BE2C (cell line): ENCODE results near the gene KCTD3.

Experiments
- DNase-seq: peaks from one replicate; pipeline ENCODE4 v3.0.0-alpha.2; 2020
- H3K27me3 ChIP-seq: fragments of 250-450 bp; sonication (Bioruptor Pico); 2 replicates; pipeline ENCODE4 v1.5.1; 2020; ENCODE audit warnings: mild to moderate bottlenecking
- H3K36me3 ChIP-seq: fragments of 250-450 bp; sonication (Bioruptor Pico); 2 replicates; pipeline ENCODE4 v1.5.1; 2020; ENCODE audit warnings: mild to moderate bottlenecking
- H3K4me1 ChIP-seq: fragments of 250-450 bp; sonication (Bioruptor Pico); 2 replicates; pipeline ENCODE4 v1.5.1; 2020
- H3K4me3 ChIP-seq: 2 replicates; pipeline ENCODE4 v1.5.1; 2011; ENCODE audit warnings: low read depth, low read length
- H3K9me3 ChIP-seq: fragments of 250-450 bp; sonication (Bioruptor Pico); 2 replicates; pipeline ENCODE4 v1.5.1; 2020
- TF ChIP-seq, protein P1 (sequence below): IDR thresholded peaks from 2 replicates; pipeline ENCODE4 v1.5.1; 2012; ENCODE audit warnings: mild to moderate bottlenecking, low read depth, low read length

KCTD3 gene

DNA sequence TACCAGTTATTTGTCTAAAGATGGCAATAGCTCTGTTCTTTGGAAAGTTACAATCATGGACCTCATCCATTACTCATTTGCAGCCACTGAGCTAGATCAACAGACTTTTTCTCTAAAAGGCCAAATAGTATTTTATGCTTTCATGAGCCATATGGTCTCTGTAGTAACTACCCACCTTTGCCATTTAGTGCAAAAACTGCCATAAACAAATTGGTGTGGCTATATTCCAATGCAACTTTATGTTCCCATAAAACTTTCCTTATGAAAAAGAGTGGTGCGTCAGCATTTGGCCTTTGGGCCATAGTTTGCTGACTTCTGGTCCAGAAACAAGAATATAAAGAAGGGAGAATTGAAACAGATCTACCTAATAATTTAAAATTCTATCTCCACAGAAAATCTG is 20.1 kb upstream of the KCTD3 start:
- Histone ChIP-seq H3K4me1 (peaks cover 7% of the 10 kb centered on the region), H3K27me3 (no peaks in the 10 kb centered on the region), H3K36me3 (no peaks in the 10 kb centered on the region), H3K4me3 (no peak overlapping the region), H3K9me3 (no peaks in the 10 kb centered on the region)
- TF ChIP-seq, protein P1, sequence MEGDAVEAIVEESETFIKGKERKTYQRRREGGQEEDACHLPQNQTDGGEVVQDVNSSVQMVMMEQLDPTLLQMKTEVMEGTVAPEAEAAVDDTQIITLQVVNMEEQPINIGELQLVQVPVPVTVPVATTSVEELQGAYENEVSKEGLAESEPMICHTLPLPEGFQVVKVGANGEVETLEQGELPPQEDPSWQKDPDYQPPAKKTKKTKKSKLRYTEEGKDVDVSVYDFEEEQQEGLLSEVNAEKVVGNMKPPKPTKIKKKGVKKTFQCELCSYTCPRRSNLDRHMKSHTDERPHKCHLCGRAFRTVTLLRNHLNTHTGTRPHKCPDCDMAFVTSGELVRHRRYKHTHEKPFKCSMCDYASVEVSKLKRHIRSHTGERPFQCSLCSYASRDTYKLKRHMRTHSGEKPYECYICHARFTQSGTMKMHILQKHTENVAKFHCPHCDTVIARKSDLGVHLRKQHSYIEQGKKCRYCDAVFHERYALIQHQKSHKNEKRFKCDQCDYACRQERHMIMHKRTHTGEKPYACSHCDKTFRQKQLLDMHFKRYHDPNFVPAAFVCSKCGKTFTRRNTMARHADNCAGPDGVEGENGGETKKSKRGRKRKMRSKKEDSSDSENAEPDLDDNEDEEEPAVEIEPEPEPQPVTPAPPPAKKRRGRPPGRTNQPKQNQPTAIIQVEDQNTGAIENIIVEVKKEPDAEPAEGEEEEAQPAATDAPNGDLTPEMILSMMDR, result no peak
- no peak for DNase-seq

DNA sequence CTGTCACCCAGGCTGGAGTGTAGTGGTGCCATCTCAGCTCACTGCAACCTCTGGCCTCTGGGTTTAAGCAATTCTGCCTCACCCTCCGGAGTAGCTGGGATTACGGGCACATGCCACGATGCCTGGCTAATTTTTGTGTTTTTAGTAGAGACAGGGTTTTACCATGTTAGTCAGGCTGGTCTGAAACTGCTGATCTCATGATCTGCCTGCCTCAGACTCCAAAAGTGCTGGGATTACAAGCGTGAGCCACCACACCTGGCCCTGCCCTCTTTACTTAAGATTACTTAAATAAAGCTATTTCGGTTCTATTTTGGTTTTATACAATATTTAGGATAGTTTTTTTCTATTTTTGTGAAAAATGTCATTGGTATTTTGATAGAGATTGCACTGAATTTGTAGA is 15.3 kb upstream of the KCTD3 start:
- Histone ChIP-seq H3K36me3 (no peaks in the 10 kb centered on the region), H3K9me3 (no peaks in the 10 kb centered on the region)

DNA sequence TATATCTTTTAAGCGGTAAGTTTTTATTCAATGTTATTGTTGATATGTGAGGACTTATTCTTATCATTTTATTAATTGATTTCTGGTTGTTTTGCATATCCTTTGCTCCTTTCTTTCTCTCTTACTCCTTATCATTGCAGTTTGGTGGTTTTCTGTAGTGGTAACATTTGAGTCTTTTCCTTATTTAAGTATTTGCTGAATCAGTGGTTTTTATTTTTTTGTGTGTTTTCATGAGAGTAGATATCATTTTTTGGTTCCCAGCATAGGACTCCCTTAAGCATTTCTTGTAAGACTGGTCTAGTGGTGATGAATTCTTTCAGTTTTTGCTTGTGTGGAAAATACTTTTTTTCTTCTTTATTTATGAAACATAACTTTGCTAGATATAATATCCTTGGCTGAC is 12.2 kb upstream of the KCTD3 start:
- no peak for DNase-seq
- TF ChIP-seq, protein P1, result no peak
- Histone ChIP-seq H3K9me3 (no peaks in the 10 kb centered on the region), H3K36me3 (no peaks in the 10 kb centered on the region), H3K4me3 (no peak overlapping the region), H3K4me1 (no peaks in the 10 kb centered on the region), H3K27me3 (no peaks in the 10 kb centered on the region)

More for the DNA sequence above, 15.3 kb upstream of the KCTD3 start:
- TF ChIP-seq, protein P1, result no peak
- Histone ChIP-seq H3K27me3 (no peaks in the 10 kb centered on the region), H3K4me1 (no peaks in the 10 kb centered on the region), H3K4me3 (no peak overlapping the region)
- no peak for DNase-seq

DNA sequence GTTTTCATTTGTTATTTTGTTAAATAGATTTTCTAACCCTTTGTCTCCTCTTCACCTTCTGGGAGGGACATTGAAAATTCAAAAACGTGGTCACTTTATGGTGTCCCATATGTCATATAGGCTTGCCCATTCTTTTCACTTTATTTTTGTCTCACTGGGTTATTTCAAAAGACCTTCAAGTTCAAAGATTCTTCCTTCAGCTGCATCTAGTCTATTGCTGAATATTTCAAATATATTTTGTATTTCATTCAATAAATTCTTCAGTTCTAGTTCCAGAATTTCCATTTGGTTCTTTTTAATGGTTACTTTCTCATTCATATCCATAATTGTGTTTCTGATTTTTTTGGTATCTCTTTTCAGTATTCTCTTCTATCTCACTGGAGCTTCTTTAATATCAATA is 11.6 kb upstream of the KCTD3 start:
- DNase-seq, result no peak
- H3K4me1 ChIP-seq, result no peaks in the 10 kb centered on the region
- no peaks in the 10 kb centered on the region for H3K36me3 ChIP-seq
- H3K4me3 ChIP-seq, result no peak overlapping the region
- TF ChIP-seq, protein P1, result no peak
- H3K27me3 ChIP-seq, result no peaks in the 10 kb centered on the region
- no peaks in the 10 kb centered on the region for H3K9me3 ChIP-seq

DNA sequence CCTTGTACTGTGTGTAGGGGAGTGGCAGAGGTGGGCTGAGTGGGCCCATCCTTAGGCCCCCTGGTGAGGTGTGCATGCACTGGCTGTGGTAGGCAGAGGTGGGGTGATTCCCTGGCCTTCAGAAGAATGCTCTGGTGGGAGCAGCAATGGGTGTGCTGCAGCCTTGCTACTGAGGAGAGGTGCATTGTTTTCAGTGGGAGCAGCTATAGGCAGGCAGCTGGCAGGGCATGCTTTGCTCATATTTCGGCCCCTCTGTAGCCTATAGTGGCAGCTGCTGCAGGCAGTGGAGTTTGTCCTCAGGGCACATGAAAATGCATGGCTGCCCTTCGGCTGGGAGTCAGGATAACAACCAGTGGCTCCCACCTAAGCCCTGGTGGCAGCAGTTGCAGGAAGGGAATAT is 10.1 kb upstream of the KCTD3 start:
- peak; percentile 5 for DNase-seq
- Histone ChIP-seq H3K27me3 (no peaks in the 10 kb centered on the region), H3K4me3 (no peak overlapping the region), H3K4me1 (no peaks in the 10 kb centered on the region), H3K9me3 (no peaks in the 10 kb centered on the region), H3K36me3 (no peaks in the 10 kb centered on the region)
- TF ChIP-seq, protein P1, result no peak

DNA sequence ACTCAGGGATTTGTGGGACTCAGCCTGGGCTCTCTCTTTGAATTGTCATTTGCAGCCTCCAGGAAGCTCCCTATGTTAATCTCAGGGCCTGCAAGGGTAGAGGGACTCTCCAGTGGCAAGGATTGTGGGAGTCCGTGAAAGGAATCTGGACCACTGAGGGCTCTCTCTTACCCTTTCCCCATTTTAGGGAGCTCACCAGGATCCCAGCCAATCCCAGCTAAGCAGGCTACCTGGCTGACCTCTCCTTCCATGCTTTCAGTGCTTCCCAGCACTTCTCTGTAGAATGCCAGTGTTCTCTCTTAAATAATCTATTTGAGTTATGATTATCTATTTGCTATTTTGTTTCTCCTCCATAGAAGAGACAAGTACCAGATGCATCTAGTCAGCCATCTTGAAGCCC is 9.6 kb upstream of the KCTD3 start:
- no peaks in the 10 kb centered on the region for H3K36me3 ChIP-seq
- no peaks in the 10 kb centered on the region for H3K9me3 ChIP-seq

More for the DNA sequence above, 9.6 kb upstream of the KCTD3 start:
- no peak for DNase-seq
- TF ChIP-seq, protein P1, result no peak
- no peaks in the 10 kb centered on the region for H3K4me1 ChIP-seq
- no peak overlapping the region for H3K4me3 ChIP-seq
- H3K27me3 ChIP-seq, result no peaks in the 10 kb centered on the region
